PFSK-1 (cell line): Measurements from ENCODE around the gene CFAP97D2.

Experiments
- FOXP2 ChIP-seq: optimal IDR thresholded peaks from 2 replicates; pipeline ENCODE3; 2011; ENCODE audit warnings: borderline replicate concordance, control low read depth, inconsistent platforms; ENCODE audit not compliant: insufficient read depth; ENCODE audit errors: extremely low read length, extremely low read depth
- POLR2AphosphoS5 ChIP-seq: IDR thresholded peaks from 2 replicates; pipeline ENCODE4 v1.6.1; 2012; ENCODE audit warnings: low read depth, mild to moderate bottlenecking, control low read depth, low read length, moderate library complexity
- REST ChIP-seq, 2 experiments: IDR thresholded peaks; 2 replicates each; pipeline versions ENCODE4 v1.6.1 to v1.8.0; 2011 to 2012; ENCODE audit warnings: low read depth in 2 of 2, low read length in 2 of 2, control low read depth in 1 of 2, inconsistent platforms in 1 of 2, mild to moderate bottlenecking in 1 of 2, moderate library complexity in 1 of 2; ENCODE audit not compliant: insufficient read depth in 1 of 2
- SIN3A ChIP-seq: IDR thresholded peaks from 2 replicates; pipeline ENCODE4 v1.6.1; 2012; ENCODE audit warnings: mild to moderate bottlenecking, low read length, moderate library complexity, borderline replicate concordance; ENCODE audit not compliant: insufficient read depth
- TAF1 ChIP-seq: IDR thresholded peaks from 2 replicates; pipeline ENCODE4 v1.6.1; 2012; ENCODE audit warnings: low read length, control low read depth, borderline replicate concordance; ENCODE audit not compliant: insufficient read depth

Gene CFAP97D2

GRCh38 chr13:114132419-114133121 is 46.5 kb upstream of the CFAP97D2 start, which contains the start of gene RASA3:
RASA3 (minus strand) TSS chr13:114132623; CDS start chr13:114132489, 134 bp downstream.
- TF ChIP-seq TAF1 (no peak), POLR2AphosphoS5 (no peak), FOXP2 (no peak), SIN3A (no peak), REST (IDR thresholded peaks at IDR 0.05; ENCODE audit: insufficient read depth in 1 of 2, low read depth in 2 of 2, low read length in 2 of 2) (no peak)

DNA sequence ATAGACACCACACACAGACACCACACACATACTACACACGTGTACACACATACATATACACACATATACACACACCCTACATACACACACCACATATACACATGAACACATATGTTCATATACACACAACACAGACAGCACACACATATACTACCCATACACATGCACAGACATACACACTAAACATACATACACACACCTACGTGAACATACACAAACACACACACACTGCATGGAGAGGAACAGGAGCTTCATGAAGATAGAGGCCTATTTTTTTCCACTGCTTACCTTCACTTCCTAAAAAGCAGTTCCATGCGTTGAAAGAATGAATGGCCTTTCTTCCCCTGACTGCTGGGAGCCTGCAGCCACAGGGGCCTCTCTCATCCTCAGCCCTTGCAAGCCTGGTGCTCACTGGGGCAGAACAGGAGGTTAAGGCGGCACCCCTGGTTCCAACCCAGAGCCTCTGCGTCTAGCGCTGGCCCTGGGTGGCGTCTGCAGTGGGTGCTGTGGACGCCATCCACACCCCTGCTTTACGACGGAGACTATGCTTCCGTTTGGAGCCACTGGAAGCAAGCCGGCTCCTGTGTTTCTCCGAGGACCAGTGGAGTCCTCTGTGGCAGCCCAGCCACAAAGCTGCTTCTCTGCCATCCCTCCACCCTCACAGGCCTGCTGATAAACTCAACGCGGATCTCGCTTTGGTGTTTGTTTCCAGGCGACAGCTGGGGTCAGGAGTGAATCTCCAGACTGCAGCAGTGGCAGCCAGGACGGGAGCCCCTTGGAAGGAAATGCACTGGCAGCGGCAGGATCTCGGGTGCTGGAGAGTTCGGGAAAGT is 44.7 kb upstream of the CFAP97D2 start:
- TF ChIP-seq POLR2AphosphoS5, result no peak
- TF ChIP-seq FOXP2, result no peak

GRCh38 chr13:114134944-114135610 is 44.0 kb upstream of the CFAP97D2 start:
- TF ChIP-seq POLR2AphosphoS5 (no peak), TAF1 (no peak), FOXP2 (no peak), REST (IDR thresholded peaks at IDR 0.05; ENCODE audit: insufficient read depth in 1 of 2, low read depth in 2 of 2, low read length in 2 of 2) (no peak), SIN3A (no peak)

DNA sequence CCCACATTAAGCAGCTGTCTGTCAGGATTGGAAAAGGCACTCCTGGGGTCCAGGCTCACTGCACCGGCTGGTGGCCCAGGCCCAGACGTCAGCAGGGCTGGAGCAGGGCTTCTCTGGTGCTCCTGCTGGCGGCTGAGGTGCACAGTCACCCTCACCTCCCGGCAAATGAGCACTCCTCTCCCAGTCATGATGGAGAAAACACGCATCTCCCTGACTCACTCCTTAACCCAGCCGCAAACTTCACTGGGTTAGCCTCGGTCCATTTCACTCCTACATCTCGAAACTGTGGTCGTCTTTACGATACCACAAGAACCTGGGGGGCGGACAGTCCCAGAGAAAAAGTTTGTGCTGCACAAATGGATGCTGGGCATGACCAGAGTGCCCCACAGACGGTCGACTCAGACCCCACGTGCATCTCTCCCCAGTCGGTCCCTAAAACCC is 43.3 kb upstream of the CFAP97D2 start:
- TF ChIP-seq POLR2AphosphoS5 (no peak), SIN3A (no peak), FOXP2 (no peak), TAF1 (no peak), REST (IDR thresholded peaks at IDR 0.05; ENCODE audit: insufficient read depth in 1 of 2, low read depth in 2 of 2, low read length in 2 of 2) (no peak)

DNA sequence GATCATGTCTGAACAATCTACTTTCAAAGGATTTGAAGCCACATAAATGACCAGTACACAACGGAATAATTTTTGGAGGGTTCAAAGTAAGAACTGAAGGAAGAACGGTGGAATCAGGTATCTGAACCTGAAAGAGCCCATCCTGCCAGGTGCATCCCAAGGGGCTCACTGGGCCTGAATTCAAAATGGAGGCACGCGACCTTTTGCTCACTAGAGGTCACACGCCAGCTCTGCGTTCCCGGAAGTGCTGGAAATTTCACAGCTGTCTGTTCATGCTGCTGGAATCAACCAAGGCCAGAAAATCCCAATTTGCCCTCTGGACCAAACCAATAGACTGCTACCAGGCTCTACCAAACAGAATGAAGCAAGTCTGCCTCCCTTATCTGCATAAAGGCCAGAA is 42.5 kb upstream of the CFAP97D2 start:
- TF ChIP-seq POLR2AphosphoS5 (no peak), FOXP2 (no peak), TAF1 (no peak), SIN3A (no peak), REST (IDR thresholded peaks at IDR 0.05; ENCODE audit: insufficient read depth in 1 of 2, low read depth in 2 of 2, low read length in 2 of 2) (no peak)
